GM10266 (cell line): ENCODE measurements around the gene GCHFR.

Experiments
- DNase-seq: peaks from one replicate; pipeline ENCODE4 v3.0.0; 2012; ENCODE audit errors: extremely low spot score
- TF ChIP-seq, protein P1 (sequence below): IDR thresholded peaks from 2 replicates; pipeline ENCODE4 v1.5.1; 2012; ENCODE audit warnings: mild to moderate bottlenecking, low read depth; ENCODE audit not compliant: control insufficient read depth, insufficient read depth; ENCODE audit errors: missing control alignments

Gene GCHFR

DNA sequence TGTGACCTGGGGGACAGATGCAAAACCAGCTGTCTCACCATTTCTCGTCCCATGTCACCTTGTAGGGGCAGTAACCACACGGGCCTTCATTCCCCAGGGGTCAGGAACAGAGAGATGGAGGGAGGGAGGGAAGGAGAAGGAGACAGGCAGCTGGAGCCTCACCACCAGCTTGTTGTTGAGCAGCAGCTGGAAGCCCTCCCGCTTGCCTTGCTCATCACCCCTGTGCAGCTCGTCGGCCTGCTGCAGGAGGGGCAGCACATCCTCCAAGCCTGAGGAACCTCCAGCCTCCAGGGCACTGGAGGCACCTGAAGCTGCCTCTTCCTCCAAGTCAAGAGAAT lies 19.1 kb upstream of the GCHFR start:
- TF ChIP-seq, protein P1, sequence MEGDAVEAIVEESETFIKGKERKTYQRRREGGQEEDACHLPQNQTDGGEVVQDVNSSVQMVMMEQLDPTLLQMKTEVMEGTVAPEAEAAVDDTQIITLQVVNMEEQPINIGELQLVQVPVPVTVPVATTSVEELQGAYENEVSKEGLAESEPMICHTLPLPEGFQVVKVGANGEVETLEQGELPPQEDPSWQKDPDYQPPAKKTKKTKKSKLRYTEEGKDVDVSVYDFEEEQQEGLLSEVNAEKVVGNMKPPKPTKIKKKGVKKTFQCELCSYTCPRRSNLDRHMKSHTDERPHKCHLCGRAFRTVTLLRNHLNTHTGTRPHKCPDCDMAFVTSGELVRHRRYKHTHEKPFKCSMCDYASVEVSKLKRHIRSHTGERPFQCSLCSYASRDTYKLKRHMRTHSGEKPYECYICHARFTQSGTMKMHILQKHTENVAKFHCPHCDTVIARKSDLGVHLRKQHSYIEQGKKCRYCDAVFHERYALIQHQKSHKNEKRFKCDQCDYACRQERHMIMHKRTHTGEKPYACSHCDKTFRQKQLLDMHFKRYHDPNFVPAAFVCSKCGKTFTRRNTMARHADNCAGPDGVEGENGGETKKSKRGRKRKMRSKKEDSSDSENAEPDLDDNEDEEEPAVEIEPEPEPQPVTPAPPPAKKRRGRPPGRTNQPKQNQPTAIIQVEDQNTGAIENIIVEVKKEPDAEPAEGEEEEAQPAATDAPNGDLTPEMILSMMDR, result no peak
- DNase-seq, result no peak

DNA sequence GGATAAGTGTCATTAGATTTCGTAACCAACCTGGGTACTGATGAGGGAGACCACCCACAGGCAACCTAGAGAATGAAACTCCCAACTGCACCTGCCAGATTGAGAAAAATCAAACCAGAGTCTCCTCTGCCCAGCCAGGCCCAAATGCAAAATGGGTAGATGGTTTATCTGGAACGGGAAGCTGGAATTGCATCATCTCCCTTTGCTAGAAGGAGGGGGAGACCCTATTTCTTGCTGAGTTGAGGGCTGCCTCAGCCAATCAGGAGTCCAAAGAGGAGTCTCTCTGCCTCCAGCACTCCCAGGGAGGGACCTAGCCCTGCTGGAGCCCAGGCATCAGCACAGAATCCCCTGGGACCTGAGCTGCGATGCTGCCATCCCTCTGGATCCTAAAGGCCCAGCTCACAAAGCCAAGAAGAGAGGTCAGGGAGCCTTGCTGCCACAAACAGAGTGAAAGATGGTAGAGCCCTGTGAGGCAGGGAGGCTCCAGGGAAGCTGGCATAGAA lies 16.9 kb upstream of the GCHFR start:
- DNase-seq, result no peak
- TF ChIP-seq, protein P1, result no peak

DNA sequence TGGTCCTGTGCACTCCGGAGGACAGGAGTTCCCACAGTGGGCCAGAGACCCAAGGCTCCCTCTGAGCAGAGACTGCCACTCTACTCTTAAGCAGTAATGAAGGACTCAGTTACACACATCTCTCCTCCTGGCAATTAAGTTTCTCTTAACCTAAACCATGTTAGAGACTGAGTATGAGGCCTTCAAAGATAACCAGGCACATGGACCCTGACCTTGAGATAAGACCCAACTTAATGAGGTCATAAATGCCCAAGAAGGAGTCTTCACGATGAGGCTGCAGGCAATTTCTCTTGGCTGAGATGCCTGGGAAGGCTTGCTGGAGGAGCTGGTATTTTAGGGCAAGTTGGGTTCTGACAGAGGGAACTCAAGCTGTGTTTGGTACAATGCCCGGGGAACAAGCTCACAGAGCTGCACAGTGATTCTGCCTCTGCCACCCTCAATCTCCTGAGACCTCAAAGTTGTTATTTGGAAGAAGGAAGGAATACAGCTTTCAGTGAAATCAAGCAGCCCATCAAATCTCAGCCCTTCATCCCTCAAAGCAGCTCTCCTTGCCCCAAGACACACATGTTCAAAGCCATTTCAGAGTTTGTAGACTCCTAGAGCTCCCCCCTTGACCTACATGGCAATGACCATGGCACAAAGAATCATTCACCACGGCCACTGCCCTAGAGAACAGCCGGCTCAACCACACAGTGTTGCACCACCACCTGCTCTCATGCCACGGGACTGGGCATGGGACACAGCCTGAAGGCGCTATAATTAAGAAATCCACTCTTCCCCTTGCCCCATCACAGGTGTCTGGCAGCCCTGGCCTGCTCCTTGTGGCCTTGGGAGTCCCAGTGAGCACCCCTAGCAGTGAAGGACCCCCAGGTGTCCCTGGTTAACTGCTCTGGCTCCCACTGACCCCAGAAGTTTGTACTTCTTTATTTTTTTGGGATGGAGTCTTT lies 15.9 kb upstream of the GCHFR start:
- TF ChIP-seq, protein P1, result no peak
- DNase-seq, result no peak

DNA sequence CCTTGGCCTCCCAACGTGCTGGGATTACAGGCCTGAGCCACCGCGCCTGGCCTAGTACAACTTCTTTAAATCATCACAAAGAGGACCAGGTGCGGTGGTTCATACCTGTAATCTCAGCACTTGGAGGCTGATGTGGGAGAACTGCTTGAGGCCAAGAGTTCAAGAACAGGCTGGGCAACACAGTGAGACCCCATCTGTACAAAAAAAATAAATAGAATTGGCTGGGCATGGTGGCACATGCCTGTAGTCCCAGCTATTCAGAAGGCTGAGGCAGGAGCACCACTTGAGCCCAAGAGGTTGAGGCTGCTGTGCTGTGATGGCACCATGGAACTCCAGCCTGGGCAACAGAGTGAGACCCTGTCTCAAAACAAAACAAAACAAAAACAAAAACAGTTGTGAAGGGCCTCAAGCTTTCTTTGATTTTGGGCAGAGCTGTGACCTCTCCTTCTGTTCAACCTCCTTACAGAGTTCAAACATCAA lies 14.7 kb upstream of the GCHFR start:
- TF ChIP-seq, protein P1, result no peak
- no peak for DNase-seq

DNA sequence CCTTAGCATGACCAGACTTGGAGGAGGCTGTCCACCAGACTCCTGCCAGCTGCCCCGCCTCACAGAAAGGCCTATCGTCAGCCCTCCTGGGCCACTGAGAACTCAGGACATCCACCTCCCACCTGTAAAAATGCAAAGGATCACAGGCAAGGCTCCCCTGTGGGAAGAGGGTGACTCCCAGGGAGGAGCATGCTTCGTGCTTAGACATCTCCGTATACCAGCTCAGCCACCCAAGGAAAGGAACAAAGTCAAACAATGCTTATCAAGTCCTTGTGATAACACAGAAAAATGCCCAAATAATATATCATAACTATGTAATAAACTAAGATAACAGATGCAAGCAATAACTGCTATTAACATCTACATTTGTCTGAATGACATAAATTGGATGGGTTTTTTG lies 13.0 kb upstream of the GCHFR start:
- TF ChIP-seq, protein P1, result no peak
- no peak for DNase-seq

DNA sequence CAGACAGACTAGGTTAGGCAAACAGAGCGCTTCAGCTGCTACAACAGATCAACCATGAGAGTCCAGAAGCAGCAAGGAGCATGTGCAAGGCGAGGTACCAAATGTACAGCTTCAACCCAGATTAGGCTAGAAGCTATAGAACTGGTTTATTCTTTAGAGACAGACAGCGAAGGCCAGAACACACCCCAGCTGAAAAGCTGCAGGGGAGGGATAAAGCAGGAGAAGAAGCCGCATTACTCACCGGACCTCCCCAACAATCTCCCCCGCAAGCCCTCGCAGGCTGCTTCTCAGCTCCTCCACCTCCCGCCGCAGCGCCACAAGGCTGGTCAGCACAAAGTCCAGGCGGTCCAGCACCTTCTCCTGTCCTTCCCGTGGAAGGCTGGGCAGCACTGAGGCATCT lies 12.1 kb upstream of the GCHFR start:
- no peak for DNase-seq
- TF ChIP-seq, protein P1, result no peak

DNA sequence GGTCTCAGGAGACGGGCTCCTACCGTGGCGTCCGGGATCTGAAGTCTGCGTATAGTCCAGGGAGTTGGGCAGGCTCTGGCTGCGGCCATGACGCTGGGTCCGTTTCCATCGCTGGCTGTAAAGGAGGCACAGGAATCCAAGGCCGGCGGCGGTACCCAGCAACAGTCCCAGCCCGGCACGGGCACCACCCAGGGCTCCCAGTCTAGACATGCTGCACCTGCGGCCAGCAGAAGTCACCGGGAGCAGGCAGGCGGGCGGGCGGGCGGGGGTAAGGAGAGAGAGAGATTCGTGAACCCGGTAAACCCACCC lies 9.3 kb upstream of the GCHFR start:
- no peak for DNase-seq
- TF ChIP-seq, protein P1, result no peak
